ENCODE results near the gene UQCRHL.

DNA sequence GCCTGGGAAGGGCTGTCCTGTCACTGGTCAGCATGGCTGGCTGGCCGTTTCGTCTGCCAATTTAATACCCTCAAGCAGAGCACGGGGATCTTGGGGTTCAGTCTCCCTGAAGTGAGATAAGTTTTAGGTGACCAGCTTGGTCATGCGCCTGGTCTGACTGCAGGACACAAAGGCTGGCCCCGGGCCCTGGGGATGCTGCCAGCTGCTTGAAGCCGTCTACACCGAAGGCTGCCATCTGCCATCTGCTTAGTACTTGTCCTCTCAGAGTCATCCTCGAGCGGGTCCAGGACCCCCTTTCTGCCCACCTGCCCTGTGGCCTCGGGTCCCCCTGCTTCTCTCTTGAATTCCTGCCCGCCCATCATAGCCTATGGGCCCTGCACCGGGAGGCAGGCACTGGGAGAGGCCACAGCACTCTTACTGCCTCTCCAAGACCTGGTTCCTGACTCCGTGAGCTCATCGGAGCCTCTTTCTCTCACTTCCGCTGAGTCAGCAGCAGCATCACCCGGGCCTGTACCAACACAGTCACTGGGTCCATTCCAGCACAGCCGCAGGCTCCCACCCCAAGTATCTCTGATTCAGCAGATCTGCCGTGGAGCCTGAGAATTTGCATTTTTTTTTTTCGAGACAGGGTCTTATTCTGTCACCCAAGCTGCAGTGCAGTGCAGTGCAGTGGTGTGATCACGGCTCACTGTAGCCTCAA is 41.8 kb downstream of the UQCRHL start:
- TF ChIP-seq, protein P1, sequence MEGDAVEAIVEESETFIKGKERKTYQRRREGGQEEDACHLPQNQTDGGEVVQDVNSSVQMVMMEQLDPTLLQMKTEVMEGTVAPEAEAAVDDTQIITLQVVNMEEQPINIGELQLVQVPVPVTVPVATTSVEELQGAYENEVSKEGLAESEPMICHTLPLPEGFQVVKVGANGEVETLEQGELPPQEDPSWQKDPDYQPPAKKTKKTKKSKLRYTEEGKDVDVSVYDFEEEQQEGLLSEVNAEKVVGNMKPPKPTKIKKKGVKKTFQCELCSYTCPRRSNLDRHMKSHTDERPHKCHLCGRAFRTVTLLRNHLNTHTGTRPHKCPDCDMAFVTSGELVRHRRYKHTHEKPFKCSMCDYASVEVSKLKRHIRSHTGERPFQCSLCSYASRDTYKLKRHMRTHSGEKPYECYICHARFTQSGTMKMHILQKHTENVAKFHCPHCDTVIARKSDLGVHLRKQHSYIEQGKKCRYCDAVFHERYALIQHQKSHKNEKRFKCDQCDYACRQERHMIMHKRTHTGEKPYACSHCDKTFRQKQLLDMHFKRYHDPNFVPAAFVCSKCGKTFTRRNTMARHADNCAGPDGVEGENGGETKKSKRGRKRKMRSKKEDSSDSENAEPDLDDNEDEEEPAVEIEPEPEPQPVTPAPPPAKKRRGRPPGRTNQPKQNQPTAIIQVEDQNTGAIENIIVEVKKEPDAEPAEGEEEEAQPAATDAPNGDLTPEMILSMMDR (IDR thresholded peaks at IDR 0.05), result no peak
- TF ChIP-seq EZH2 (IDR thresholded peaks at IDR 0.05; ENCODE audit: borderline replicate concordance, insufficient read depth, low read depth, low read length, poor library complexity, severe bottlenecking), result no peak
